Measurements from ENCODE around the gene STK4. TPM values are rescaled to one million over a fixed set of nuclear protein-coding genes. Genes with fewer than 3 reads are reported as not detected.

The STK4 gene
- total RNA-seq, 1 experiment from 2014 or later, result 74.7 TPM

- no peak overlapping the region for H3K4me3 ChIP-seq (ENCODE audit: low read depth, low read length)
- Mint-ChIP-seq H3K36me3 (ENCODE audit: insufficient read depth, unreplicated experiment) (peaks cover 53% of the 10 kb centered on the region), H3K27ac (ENCODE audit: unreplicated experiment) (no peak overlapping the region), H3K9me3 (ENCODE audit: unreplicated experiment) (no peaks in the 10 kb centered on the region), H3K4me1 (ENCODE audit: low read depth, unreplicated experiment) (no peaks in the 10 kb centered on the region), H3K27me3 (ENCODE audit: insufficient read depth, unreplicated experiment) (no peaks in the 10 kb centered on the region), H3K4me3 (ENCODE audit: unreplicated experiment) (no peak overlapping the region)
- BruUV-seq (replicated peaks), result no TSS peak
- H3K36me3 ChIP-seq (ENCODE audit: control insufficient read depth, insufficient read depth, low read length), result 0 out of 2 replicates have a peak, but pooled peaks cover 1% of the 10 kb centered on the region
- intact Hi-C loops (cut with micrococcal nuclease; ENCODE audit: unreplicated experiment), result no loop called here
- TF ChIP-seq, protein P1, sequence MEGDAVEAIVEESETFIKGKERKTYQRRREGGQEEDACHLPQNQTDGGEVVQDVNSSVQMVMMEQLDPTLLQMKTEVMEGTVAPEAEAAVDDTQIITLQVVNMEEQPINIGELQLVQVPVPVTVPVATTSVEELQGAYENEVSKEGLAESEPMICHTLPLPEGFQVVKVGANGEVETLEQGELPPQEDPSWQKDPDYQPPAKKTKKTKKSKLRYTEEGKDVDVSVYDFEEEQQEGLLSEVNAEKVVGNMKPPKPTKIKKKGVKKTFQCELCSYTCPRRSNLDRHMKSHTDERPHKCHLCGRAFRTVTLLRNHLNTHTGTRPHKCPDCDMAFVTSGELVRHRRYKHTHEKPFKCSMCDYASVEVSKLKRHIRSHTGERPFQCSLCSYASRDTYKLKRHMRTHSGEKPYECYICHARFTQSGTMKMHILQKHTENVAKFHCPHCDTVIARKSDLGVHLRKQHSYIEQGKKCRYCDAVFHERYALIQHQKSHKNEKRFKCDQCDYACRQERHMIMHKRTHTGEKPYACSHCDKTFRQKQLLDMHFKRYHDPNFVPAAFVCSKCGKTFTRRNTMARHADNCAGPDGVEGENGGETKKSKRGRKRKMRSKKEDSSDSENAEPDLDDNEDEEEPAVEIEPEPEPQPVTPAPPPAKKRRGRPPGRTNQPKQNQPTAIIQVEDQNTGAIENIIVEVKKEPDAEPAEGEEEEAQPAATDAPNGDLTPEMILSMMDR (IDR thresholded peaks at IDR 0.05; ENCODE audit: insufficient read depth in 1 of 2, low read depth in 1 of 2, low read length in 1 of 2, severe bottlenecking in 1 of 2, unreplicated experiment in 1 of 2), result no peak
- no peak for DNase-seq
- no peaks in the 10 kb centered on the region for H3K9me3 ChIP-seq
- no peaks in the 10 kb centered on the region for H3K27me3 ChIP-seq (replicated peaks; ENCODE audit: control insufficient read depth, insufficient read depth, low read length)
- POLR2A ChIA-PET, result no interaction called here
- CTCF ChIA-PET, result no interaction called here
- no peaks in the 10 kb centered on the region for H3K4me1 ChIP-seq
These were observed 16.9 kb downstream of the STK4 start for GRCh38 chr20:44983093-44983674.

DNA sequence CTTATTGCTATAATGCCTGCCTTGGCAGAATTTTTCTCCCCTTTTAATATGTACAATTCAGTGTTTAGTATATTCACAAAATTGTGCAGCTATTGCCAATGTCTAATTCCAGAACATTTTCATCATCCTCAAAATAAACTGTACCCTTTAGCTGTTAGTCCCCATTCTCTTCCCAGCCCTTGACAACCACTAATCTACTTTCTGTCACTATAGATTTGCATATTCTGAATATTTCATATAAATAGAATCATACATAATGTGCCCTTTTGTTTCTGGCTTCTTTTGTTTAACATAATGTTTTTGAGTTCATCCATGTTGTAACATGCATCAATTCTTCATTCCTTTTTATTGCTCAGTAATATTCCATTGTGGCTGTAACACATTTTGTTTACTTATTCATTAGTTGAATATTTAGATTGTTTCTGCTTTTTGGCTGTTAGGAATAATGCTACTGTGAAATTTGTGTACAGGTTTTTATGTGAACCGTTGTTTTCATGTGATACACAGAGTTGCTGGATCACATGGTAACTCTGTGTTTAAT lies 22.4 kb downstream of the STK4 start:
- intact Hi-C loops (cut with micrococcal nuclease; ENCODE audit: unreplicated experiment), result no loop called here
- no peak for DNase-seq
- Histone ChIP-seq H3K4me1 (no peaks in the 10 kb centered on the region), H3K27me3 (replicated peaks; ENCODE audit: control insufficient read depth, insufficient read depth, low read length) (no peaks in the 10 kb centered on the region), H3K4me3 (ENCODE audit: low read depth, low read length) (no peak overlapping the region), H3K36me3 (ENCODE audit: control insufficient read depth, insufficient read depth, low read length) (0 out of 2 replicates have a peak, but pooled peaks cover 1% of the 10 kb centered on the region), H3K9me3 (no peaks in the 10 kb centered on the region)
- H3K27ac Mint-ChIP-seq (ENCODE audit: unreplicated experiment), result no peak overlapping the region
- no peaks in the 10 kb centered on the region for H3K27me3 Mint-ChIP-seq (ENCODE audit: insufficient read depth, unreplicated experiment)
- TF ChIP-seq, protein P1 (IDR thresholded peaks at IDR 0.05; ENCODE audit: insufficient read depth in 1 of 2, low read depth in 1 of 2, low read length in 1 of 2, severe bottlenecking in 1 of 2, unreplicated experiment in 1 of 2), result no peak
- H3K9me3 Mint-ChIP-seq (ENCODE audit: unreplicated experiment), result no peaks in the 10 kb centered on the region
- no TSS peak for BruUV-seq (replicated peaks)
- H3K4me1 Mint-ChIP-seq (ENCODE audit: low read depth, unreplicated experiment), result no peaks in the 10 kb centered on the region
- H3K4me3 Mint-ChIP-seq (ENCODE audit: unreplicated experiment), result no peak overlapping the region
- H3K36me3 Mint-ChIP-seq (ENCODE audit: insufficient read depth, unreplicated experiment), result peaks cover 27% of the 10 kb centered on the region
- CTCF ChIA-PET, result no interaction called here
- POLR2A ChIA-PET, result no interaction called here

DNA sequence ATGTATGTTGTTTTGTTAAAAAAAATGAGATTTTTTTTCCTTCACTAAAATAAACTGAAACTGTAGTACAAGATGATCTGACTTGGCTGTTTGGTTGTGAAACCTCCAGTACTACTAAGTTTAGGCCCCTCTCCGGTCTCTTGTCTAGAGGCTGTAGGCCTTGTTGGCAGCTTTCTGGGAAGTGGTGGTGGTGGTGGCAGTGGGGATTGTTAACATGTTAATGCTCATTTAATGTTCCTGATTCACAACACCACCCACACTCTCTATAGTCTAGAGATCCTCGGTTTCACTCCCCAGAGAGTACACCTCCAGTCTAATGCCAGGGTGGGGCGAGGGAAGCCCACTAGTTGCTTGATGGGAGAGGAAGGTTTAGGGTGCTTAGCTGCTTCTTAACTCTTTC lies 24.1 kb downstream of the STK4 start:
- no TSS peak for BruUV-seq (replicated peaks)
- ChIA-PET CTCF (interaction anchor here (0.9 kb wide), 1 partner anchor 54 kb away, joined by 3 read pairs; no protein-coding TSS in a partner anchor), POLR2A (no interaction called here)
- H3K4me1 Mint-ChIP-seq (ENCODE audit: low read depth, unreplicated experiment), result no peaks in the 10 kb centered on the region
- no peaks in the 10 kb centered on the region for H3K4me1 ChIP-seq
- H3K27me3 ChIP-seq (replicated peaks; ENCODE audit: control insufficient read depth, insufficient read depth, low read length), result no peaks in the 10 kb centered on the region
- H3K27me3 Mint-ChIP-seq (ENCODE audit: insufficient read depth, unreplicated experiment), result no peaks in the 10 kb centered on the region
- no peak for DNase-seq
- TF ChIP-seq, protein P1 (IDR thresholded peaks at IDR 0.05; ENCODE audit: insufficient read depth in 1 of 2, low read depth in 1 of 2, low read length in 1 of 2, severe bottlenecking in 1 of 2, unreplicated experiment in 1 of 2), result no peak
- H3K27ac Mint-ChIP-seq (ENCODE audit: unreplicated experiment), result no peak overlapping the region
- H3K36me3 Mint-ChIP-seq (ENCODE audit: insufficient read depth, unreplicated experiment), result peaks cover 36% of the 10 kb centered on the region
- intact Hi-C loops (cut with micrococcal nuclease; ENCODE audit: unreplicated experiment), result no loop called here
- peaks cover 2% of the 10 kb centered on the region; the same call in 1 of the 2 replicates for H3K36me3 ChIP-seq (ENCODE audit: control insufficient read depth, insufficient read depth, low read length)
- H3K9me3 ChIP-seq, result no peaks in the 10 kb centered on the region
- no peak overlapping the region for H3K4me3 ChIP-seq (ENCODE audit: low read depth, low read length)
- no peak overlapping the region for H3K4me3 Mint-ChIP-seq (ENCODE audit: unreplicated experiment)
- H3K9me3 Mint-ChIP-seq (ENCODE audit: unreplicated experiment), result no peaks in the 10 kb centered on the region
